ENCODE measurements around the gene LRRC8E.

DNA sequence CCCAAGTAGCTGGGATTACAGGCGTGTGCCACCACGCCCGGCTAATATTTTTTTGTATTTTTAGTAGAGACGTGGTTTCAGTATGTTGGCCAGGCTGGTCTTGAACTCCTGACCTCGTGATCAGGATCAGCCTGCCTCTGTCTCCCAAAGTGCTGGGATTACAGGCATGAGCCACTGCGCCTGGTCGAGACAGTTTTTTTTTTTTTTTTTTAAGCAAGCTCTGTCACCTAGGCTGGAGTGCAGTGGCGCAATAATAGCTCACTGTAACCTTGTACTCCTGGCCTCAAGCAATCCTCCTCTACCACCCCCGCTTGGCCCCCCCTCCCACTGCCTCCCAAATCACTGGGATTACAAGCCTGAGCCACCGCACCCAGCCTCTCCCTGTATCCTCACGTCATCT, 9.0 kb downstream of the LRRC8E start:
- TF ChIP-seq, protein P1, sequence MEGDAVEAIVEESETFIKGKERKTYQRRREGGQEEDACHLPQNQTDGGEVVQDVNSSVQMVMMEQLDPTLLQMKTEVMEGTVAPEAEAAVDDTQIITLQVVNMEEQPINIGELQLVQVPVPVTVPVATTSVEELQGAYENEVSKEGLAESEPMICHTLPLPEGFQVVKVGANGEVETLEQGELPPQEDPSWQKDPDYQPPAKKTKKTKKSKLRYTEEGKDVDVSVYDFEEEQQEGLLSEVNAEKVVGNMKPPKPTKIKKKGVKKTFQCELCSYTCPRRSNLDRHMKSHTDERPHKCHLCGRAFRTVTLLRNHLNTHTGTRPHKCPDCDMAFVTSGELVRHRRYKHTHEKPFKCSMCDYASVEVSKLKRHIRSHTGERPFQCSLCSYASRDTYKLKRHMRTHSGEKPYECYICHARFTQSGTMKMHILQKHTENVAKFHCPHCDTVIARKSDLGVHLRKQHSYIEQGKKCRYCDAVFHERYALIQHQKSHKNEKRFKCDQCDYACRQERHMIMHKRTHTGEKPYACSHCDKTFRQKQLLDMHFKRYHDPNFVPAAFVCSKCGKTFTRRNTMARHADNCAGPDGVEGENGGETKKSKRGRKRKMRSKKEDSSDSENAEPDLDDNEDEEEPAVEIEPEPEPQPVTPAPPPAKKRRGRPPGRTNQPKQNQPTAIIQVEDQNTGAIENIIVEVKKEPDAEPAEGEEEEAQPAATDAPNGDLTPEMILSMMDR (conservative IDR thresholded peaks at IDR 0.05) = no peak
- no peak for TF ChIP-seq EZH2 (IDR thresholded peaks at IDR 0.05; ENCODE audit: low read depth)
